Vagina (tissue), 2 donors: ENCODE data around the gene RASGEF1C. TPM values are rescaled to one million over a fixed set of nuclear protein-coding genes. Genes with fewer than 3 reads are reported as not detected.

Source experiments
- DNase-seq, 2 donors: peaks; one replicate each; pipeline ENCODE4 v3.0.0-alpha.2; 2017; ENCODE audit errors: extremely low spot score in 2 of 2
- H3K27ac ChIP-seq: fragments of 200-600 bp; sonication (generic); one replicate; pipeline ENCODE4 v1.5.1; 2019
- H3K27me3 ChIP-seq: fragments of 200-600 bp; sonication (generic); one replicate; pipeline ENCODE4 v1.5.1; 2019
- H3K36me3 ChIP-seq, 2 donors: fragments of 200-600 bp; sonication (generic); one replicate each; pipeline ENCODE4 v1.5.1; 2017 to 2019
- H3K4me1 ChIP-seq: fragments of 200-600 bp; sonication (generic); one replicate; pipeline ENCODE4 v1.5.1; 2019
- H3K4me3 ChIP-seq, 2 donors: fragments of 200-600 bp; sonication (generic); 1 replicate in 1 of 2; 2 replicates in 1 of 2; pipeline ENCODE4 v1.5.1; 2016 to 2019
- H3K9me3 ChIP-seq: fragments of 200-600 bp; sonication (generic); one replicate; pipeline ENCODE4 v1.5.1; 2019
- POLR2A ChIP-seq, 2 donors: fragments of 450-650 bp; IDR thresholded peaks; one replicate each; pipeline ENCODE4 v1.6.1; 2017; ENCODE audit warnings: antibody characterized with exemption in 2 of 2, mild to moderate bottlenecking in 2 of 2, moderate library complexity in 2 of 2
- POLR2AphosphoS5 ChIP-seq, 2 donors: sonication (generic); formaldehyde crosslinking; IDR thresholded peaks; one replicate each; pipeline ENCODE4 v1.9.0; 2017; ENCODE audit warnings: antibody characterized with exemption in 2 of 2, mild to moderate bottlenecking in 2 of 2, low read depth in 1 of 2; ENCODE audit not compliant: insufficient read depth in 1 of 2
- intact Hi-C: fragments of 100-400 bp; cut with DNase I; formaldehyde crosslinking; loops from one replicate; pipeline ENCODE4 v1.15.1; 2023
- total RNA-seq: library from RNA; depleted of rRNA; stranded (reverse); fragments of >200 nt; gene quantifications from one replicate; pipeline ENCODE4 v1.2.3, GENCODE V29; 2016
- TF ChIP-seq, protein P1 (sequence below), 3 experiments: fragments of 450-650 bp in 2 of 3; fragments of 200-600 bp in 1 of 3; sonication (generic) in 1 of 3; IDR thresholded peaks; one replicate each; pipeline ENCODE4 v1.5.1; 2017 to 2019; ENCODE audit warnings: antibody characterized with exemption in 3 of 3, mild to moderate bottlenecking in 2 of 3, moderate library complexity in 2 of 3

The RASGEF1C gene
- total RNA-seq, 1 donor from 2014 or later = 2.5 TPM

DNA sequence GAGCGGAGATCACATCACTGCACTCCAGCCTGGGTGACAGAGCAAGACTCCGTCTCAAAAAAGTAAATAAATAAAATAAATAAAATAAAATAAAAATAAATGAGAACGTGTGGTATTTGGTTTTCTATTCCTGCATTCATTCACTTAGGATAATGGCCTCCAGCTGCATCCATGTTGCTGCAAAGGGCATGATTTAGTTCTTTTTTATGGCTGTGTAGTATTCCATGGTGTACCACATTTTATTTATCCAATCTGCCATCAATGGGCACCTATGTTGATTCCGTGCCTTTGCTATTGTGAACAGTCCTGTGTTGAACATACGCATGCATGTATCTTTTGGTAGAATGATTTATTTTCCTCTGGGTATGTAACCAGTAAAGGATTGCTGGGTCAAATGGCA is 8.8 kb upstream of the RASGEF1C start:
- H3K9me3 ChIP-seq = peaks cover 12% of the 10 kb centered on the region
- TF ChIP-seq, protein P1, sequence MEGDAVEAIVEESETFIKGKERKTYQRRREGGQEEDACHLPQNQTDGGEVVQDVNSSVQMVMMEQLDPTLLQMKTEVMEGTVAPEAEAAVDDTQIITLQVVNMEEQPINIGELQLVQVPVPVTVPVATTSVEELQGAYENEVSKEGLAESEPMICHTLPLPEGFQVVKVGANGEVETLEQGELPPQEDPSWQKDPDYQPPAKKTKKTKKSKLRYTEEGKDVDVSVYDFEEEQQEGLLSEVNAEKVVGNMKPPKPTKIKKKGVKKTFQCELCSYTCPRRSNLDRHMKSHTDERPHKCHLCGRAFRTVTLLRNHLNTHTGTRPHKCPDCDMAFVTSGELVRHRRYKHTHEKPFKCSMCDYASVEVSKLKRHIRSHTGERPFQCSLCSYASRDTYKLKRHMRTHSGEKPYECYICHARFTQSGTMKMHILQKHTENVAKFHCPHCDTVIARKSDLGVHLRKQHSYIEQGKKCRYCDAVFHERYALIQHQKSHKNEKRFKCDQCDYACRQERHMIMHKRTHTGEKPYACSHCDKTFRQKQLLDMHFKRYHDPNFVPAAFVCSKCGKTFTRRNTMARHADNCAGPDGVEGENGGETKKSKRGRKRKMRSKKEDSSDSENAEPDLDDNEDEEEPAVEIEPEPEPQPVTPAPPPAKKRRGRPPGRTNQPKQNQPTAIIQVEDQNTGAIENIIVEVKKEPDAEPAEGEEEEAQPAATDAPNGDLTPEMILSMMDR (IDR thresholded peaks at IDR 0.05) = no peak
- H3K27me3 ChIP-seq = no peaks in the 10 kb centered on the region
- no peaks in the 10 kb centered on the region for H3K36me3 ChIP-seq
- intact Hi-C loops = no loop called here
- DNase-seq = no peak
- H3K4me1 ChIP-seq = no peaks in the 10 kb centered on the region
- no peak overlapping the region for H3K4me3 ChIP-seq
- H3K27ac ChIP-seq = no peak overlapping the region

DNA sequence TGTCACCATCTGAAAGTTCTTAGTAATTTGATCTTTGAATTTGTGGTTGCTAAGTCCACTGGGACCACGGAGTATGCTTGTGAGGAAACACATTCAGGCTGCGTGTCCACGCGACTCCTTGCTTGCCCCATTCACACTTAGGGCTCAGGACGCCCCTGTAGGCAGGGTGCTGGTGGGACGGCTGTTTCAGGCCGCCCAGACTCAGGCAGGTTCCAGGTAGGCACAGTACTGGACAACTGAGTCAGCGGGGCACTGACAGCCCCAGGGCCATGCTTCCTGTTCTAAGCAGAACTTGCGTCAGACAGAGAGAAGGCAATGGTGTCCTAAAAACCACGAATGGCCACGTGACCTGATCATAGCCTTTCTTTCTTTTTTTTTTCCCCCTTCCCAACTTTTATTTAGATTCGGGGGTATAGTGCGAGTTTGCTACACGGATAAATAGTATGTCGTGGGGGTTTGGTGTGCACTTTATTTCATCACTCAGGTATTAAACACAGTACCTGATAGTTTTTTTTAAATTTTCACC is 7.7 kb upstream of the RASGEF1C start:
- intact Hi-C loops = no loop called here
- H3K27me3 ChIP-seq = no peaks in the 10 kb centered on the region
- TF ChIP-seq POLR2AphosphoS5 (IDR thresholded peaks at IDR 0.05; ENCODE audit: insufficient read depth in 1 of 2, low read depth in 1 of 2) = no peak
- TF ChIP-seq POLR2A (IDR thresholded peaks at IDR 0.05) = no peak
- TF ChIP-seq, protein P1 (IDR thresholded peaks at IDR 0.05) = no peak
- H3K4me1 ChIP-seq = no peaks in the 10 kb centered on the region
- DNase-seq = no peak
- no peaks in the 10 kb centered on the region for H3K36me3 ChIP-seq
- no peak overlapping the region for H3K4me3 ChIP-seq
- H3K9me3 ChIP-seq = peaks cover 12% of the 10 kb centered on the region
- H3K27ac ChIP-seq = no peak overlapping the region

DNA sequence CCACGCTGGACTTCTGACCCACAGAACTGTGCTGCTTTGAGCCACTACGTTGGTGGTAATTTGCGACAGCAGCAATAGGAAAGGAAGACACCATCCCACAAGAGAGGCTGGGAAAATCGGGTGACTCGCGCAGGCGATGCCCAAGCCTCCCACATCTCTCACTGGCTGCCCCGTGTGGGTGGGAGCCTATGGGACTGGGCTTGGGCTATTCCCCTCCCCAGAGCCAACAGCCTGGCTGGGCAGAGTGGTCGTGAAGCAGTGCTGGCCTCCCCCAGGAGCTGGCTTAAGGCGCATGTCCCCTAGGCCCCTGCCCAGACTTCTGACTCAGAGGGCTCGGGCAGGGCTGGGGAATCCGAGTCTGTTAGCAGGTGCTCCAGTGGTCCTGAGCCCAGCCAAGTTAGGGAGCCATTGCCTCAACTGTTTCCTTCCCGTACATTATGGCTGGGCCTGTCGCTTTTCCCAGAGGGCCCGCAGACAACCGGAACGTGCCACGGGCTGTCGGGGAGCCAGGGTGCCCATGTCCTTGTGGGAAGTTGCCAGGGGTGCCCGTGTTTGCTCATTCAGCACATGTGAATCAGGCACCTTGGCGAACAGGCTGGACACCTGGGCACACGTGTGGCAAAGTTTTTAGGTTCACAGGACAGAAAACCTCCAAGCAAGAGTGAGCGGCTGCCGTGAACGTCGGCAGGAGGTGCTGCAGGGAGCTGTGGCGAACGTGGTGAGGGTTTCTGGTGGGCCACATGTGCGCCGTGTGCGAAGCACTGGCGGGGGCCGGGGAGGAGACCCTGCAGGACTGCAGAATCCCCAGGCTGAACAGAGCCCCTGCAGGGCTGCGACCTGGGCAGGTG is 7.0 kb upstream of the RASGEF1C start:
- Histone ChIP-seq H3K27ac (no peak overlapping the region), H3K9me3 (peaks cover 12% of the 10 kb centered on the region), H3K4me3 (no peak overlapping the region), H3K36me3 (no peaks in the 10 kb centered on the region), H3K27me3 (no peaks in the 10 kb centered on the region), H3K4me1 (no peaks in the 10 kb centered on the region)
- TF ChIP-seq, protein P1 (IDR thresholded peaks at IDR 0.05) = no peak
- TF ChIP-seq POLR2AphosphoS5 (IDR thresholded peaks at IDR 0.05; ENCODE audit: insufficient read depth in 1 of 2, low read depth in 1 of 2) = no peak
- TF ChIP-seq POLR2A (IDR thresholded peaks at IDR 0.05) = no peak
- intact Hi-C loops = no loop called here
- DNase-seq = no peak

DNA sequence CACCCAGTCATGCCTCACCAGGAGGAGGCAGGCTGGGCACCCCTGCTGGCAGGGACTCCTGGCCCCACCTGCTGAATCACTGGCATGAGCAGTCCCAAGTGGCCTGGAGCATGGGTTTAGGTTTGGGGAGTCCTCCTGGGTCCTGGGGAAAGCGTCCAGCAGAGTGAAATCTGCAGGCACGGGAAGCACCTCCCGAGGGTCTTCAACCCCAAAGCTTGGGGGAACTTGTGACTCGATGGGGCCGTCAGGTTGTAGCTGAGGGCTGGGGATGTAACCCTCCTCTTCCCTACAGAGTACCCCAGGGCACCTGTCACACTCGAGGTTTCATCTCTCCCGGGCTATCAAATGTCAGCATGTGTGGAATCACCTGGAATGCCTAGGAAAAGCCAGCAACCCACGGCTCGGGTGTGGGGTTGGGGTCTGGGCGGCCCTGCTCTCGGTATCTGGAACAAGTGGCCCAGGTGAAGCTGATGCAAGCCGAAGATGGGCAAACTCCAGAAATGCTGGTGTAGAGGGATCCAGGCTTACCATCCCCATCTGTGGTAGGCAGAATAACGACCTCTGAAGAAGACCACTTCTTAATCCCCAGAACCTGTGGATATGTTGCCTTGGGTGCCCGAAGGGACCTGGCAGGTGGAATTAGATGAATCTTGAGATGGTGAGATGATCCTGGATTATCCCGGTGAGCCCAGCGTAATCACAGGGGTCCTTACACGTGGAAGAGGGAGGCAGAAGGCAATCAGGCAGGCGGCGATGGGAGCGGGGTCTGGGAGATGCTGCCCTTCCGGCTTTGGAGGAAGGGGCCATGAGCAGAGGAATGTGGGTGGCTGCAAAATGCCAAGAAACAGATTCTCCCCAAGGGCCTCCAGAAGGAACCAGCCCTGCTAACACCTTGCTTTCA is 6.1 kb upstream of the RASGEF1C start:
- TF ChIP-seq POLR2A (IDR thresholded peaks at IDR 0.05) (no peak), POLR2AphosphoS5 (IDR thresholded peaks at IDR 0.05; ENCODE audit: insufficient read depth in 1 of 2, low read depth in 1 of 2) (no peak)
- TF ChIP-seq, protein P1 (IDR thresholded peaks at IDR 0.05) = no peak
- peaks cover 12% of the 10 kb centered on the region for H3K9me3 ChIP-seq
- H3K4me3 ChIP-seq = no peak overlapping the region

More for the DNA sequence above, 6.1 kb upstream of the RASGEF1C start:
- intact Hi-C loops = no loop called here
- Histone ChIP-seq H3K4me1 (no peaks in the 10 kb centered on the region), H3K36me3 (no peaks in the 10 kb centered on the region), H3K27ac (no peak overlapping the region), H3K27me3 (no peaks in the 10 kb centered on the region)
- no peak for DNase-seq
